Immature natural killer cell (primary cell): ENCODE measurements around the gene FAM8A1. TPM values are rescaled to one million over a fixed set of nuclear protein-coding genes. Genes with fewer than 3 reads are reported as not detected.
A peak's percentile ranks its signal among the peaks of the same experiment; 100 is the strongest.

Experiments
- DNase-seq, 3 donors: peaks; one replicate each; pipeline ENCODE4 v3.0.0; 2022; ENCODE audit warnings: mixed read lengths in 1 of 3
- H3K27ac Mint-ChIP-seq, 6 donors: one replicate each; pipeline ENCODE4 v1.8.0; 2020; ENCODE audit warnings: mixed read lengths in 6 of 6, mild to moderate bottlenecking in 5 of 6, inconsistent platforms in 4 of 6, moderate library complexity in 3 of 6
- H3K27me3 Mint-ChIP-seq, 3 donors: one replicate each; pipeline ENCODE4 v1.8.0; 2020 to 2021; ENCODE audit warnings: low read depth in 3 of 3, mild to moderate bottlenecking in 3 of 3, mixed read lengths in 3 of 3, moderate library complexity in 3 of 3, inconsistent platforms in 1 of 3
- H3K36me3 Mint-ChIP-seq, 3 donors: one replicate each; pipeline ENCODE4 v1.8.0; 2020; ENCODE audit warnings: mixed read lengths in 3 of 3, inconsistent platforms in 2 of 3, mild to moderate bottlenecking in 2 of 3
- H3K4me1 Mint-ChIP-seq, 2 donors: one replicate each; pipeline ENCODE4 v1.8.0; 2020; ENCODE audit warnings: inconsistent platforms in 2 of 2, mild to moderate bottlenecking in 2 of 2, mixed read lengths in 2 of 2, moderate library complexity in 1 of 2
- H3K4me3 Mint-ChIP-seq, 5 donors: one replicate each; pipeline ENCODE4 v1.8.0; 2020; ENCODE audit warnings: mild to moderate bottlenecking in 5 of 5, mixed read lengths in 5 of 5, inconsistent platforms in 3 of 5, moderate library complexity in 3 of 5
- H3K9me3 Mint-ChIP-seq, 6 donors: one replicate each; pipeline ENCODE4 v1.8.0; 2020; ENCODE audit warnings: mild to moderate bottlenecking in 6 of 6, mixed read lengths in 6 of 6, inconsistent platforms in 4 of 6, moderate library complexity in 3 of 6
- polyA plus RNA-seq, 3 donors: library from polyadenylated mRNA; unstranded; fragments of 300-500 nt; fragmentation: Illumina TruSeq; gene quantifications; one replicate each; pipeline ENCODE4 v1.2.3, GENCODE V29; 2021

FAM8A1 gene
- polyA plus RNA-seq, 3 donors from 2014 or later, result 5.8 to 18.7 (median 12.0) TPM

GRCh38 chr6:17650656-17651309, 50.7 kb downstream of the FAM8A1 start:
- peak overlapping the region in 5 of 6 donors; percentile 57 to 73 (median 65) for H3K27ac Mint-ChIP-seq
- peaks cover 22 to 47% (median 33%) of the 10 kb centered on the region in 3 donors for H3K36me3 Mint-ChIP-seq
- peaks cover 22 to 33% of the 10 kb centered on the region in 2 donors for H3K4me1 Mint-ChIP-seq
- H3K9me3 Mint-ChIP-seq, result no peaks in the 10 kb centered on the region
- H3K4me3 Mint-ChIP-seq, result no peak overlapping the region
- DNase-seq, result no peak
- peaks cover 2% of the 10 kb centered on the region in 3 donors for H3K27me3 Mint-ChIP-seq

- H3K27me3 Mint-ChIP-seq, result peaks cover 0 to 2% (median 2%) of the 10 kb centered on the region in 3 donors
- H3K4me3 Mint-ChIP-seq, result no peak overlapping the region
- peaks cover 34 to 51% of the 10 kb centered on the region in 2 donors for H3K4me1 Mint-ChIP-seq
- peaks cover 18 to 46% (median 28%) of the 10 kb centered on the region in 3 donors for H3K36me3 Mint-ChIP-seq
- DNase-seq, result no peak
- no peaks in the 10 kb centered on the region for H3K9me3 Mint-ChIP-seq
- H3K27ac Mint-ChIP-seq, result no peak overlapping the region
Observed at GRCh38 chr6:17653198-17653882, 53.2 kb downstream of the FAM8A1 start.

- Mint-ChIP-seq H3K36me3 (peaks cover 13 to 44% (median 18%) of the 10 kb centered on the region in 3 donors), H3K4me3 (no peak overlapping the region), H3K9me3 (no peaks in the 10 kb centered on the region)
Observed at GRCh38 chr6:17656092-17656491, 56.0 kb downstream of the FAM8A1 start.

GRCh38 chr6:17656644-17657043, 56.5 kb downstream of the FAM8A1 start:
- peaks cover 0 to 2% (median 2%) of the 10 kb centered on the region in 3 donors for H3K27me3 Mint-ChIP-seq
- peak overlapping the region in 5 of 6 donors; percentile 8 to 60 (median 40) for H3K27ac Mint-ChIP-seq
- no peaks in the 10 kb centered on the region for H3K9me3 Mint-ChIP-seq
- no peak for DNase-seq
- H3K4me1 Mint-ChIP-seq, result peaks cover 23 to 45% of the 10 kb centered on the region in 2 donors
- no peak overlapping the region for H3K4me3 Mint-ChIP-seq
- H3K36me3 Mint-ChIP-seq, result peaks cover 17 to 48% (median 22%) of the 10 kb centered on the region in 3 donors

More at GRCh38 chr6:17656092-17656491, 56.0 kb downstream of the FAM8A1 start:
- H3K27me3 Mint-ChIP-seq, result peaks cover 0 to 2% (median 2%) of the 10 kb centered on the region in 3 donors
- peak overlapping the region in 5 of 6 donors; percentile 8 to 73 (median 60) for H3K27ac Mint-ChIP-seq
- peak in 2 of 3 donors; percentile 12 to 13 for DNase-seq
- H3K4me1 Mint-ChIP-seq, result peaks cover 21 to 40% of the 10 kb centered on the region in 2 donors

Other genes with a start within 250 kb of the FAM8A1 start
- not detected for gene CAP2, start 206.7 kb upstream of the FAM8A1 start, polyA plus RNA-seq
- 1 to 10 TPM; 2.0 to 7.0 (median 2.6) TPM for gene NUP153, start 106.6 kb downstream of the FAM8A1 start, polyA plus RNA-seq